HG03066 (cell line): ENCODE results near the gene DCLK2.

ENCODE experiments used
- ATAC-seq: cut with Tn5 transposase; IDR thresholded peaks from one replicate; pipeline ENCODE4 v1.9.1; 2021; ENCODE audit warnings: low read depth; ENCODE audit not compliant: unreplicated experiment

The DCLK2 gene

GRCh38 chr4:150078041-150078578 is at the start of gene DCLK2:
DCLK2 (plus strand) TSS chr4:150078445; CDS start chr4:150079028, 583 bp downstream.
- ATAC-seq, result no peak

GRCh38 chr4:150032541-150032940 is 45.7 kb upstream of the DCLK2 start:
- no peak for ATAC-seq

- ATAC-seq, result no peak
Measured at GRCh38 chr4:150033081-150033480, 45.2 kb upstream of the DCLK2 start.

- ATAC-seq, result no peak
Measured at GRCh38 chr4:150033901-150034300, 44.3 kb upstream of the DCLK2 start.

- ATAC-seq, result no peak
Measured at GRCh38 chr4:150037251-150037856, 40.9 kb upstream of the DCLK2 start.

GRCh38 chr4:150038335-150039076 is 39.7 kb upstream of the DCLK2 start:
- ATAC-seq, result peak; percentile 90

GRCh38 chr4:150039274-150040127 is 38.7 kb upstream of the DCLK2 start:
- ATAC-seq, result no peak

- no peak for ATAC-seq
Measured at GRCh38 chr4:150044517-150044916, 33.7 kb upstream of the DCLK2 start.

GRCh38 chr4:150045410-150045809 is 32.8 kb upstream of the DCLK2 start:
- no peak for ATAC-seq

- ATAC-seq, result no peak
Measured at GRCh38 chr4:150046728-150047217, 31.5 kb upstream of the DCLK2 start.

GRCh38 chr4:150047546-150047945 is 30.7 kb upstream of the DCLK2 start:
- ATAC-seq, result no peak

- ATAC-seq, result no peak
Measured at GRCh38 chr4:150049682-150050081, 28.6 kb upstream of the DCLK2 start.

GRCh38 chr4:150050566-150050965 is 27.7 kb upstream of the DCLK2 start:
- ATAC-seq, result no peak

GRCh38 chr4:150051111-150051510 is 27.1 kb upstream of the DCLK2 start:
- ATAC-seq, result no peak

GRCh38 chr4:150055467-150055866 is 22.8 kb upstream of the DCLK2 start:
- ATAC-seq, result no peak

- no peak for ATAC-seq
Measured at GRCh38 chr4:150056569-150056968, 21.7 kb upstream of the DCLK2 start.

- no peak for ATAC-seq
Measured at GRCh38 chr4:150061086-150061776, 17.0 kb upstream of the DCLK2 start.

- no peak for ATAC-seq
Measured at GRCh38 chr4:150063128-150063527, 15.1 kb upstream of the DCLK2 start.

GRCh38 chr4:150065740-150066139 is 12.5 kb upstream of the DCLK2 start:
- no peak for ATAC-seq

- ATAC-seq, result no peak
Measured at GRCh38 chr4:150067859-150068258, 10.4 kb upstream of the DCLK2 start.
